Kidney glomerular epithelial cell (primary cell): ENCODE results near the gene RAB6C.
"Not testable (repeated sequence)": the region's sequence is repeated elsewhere in the genome, so short reads cannot be mapped to it uniquely, and the experiment has no call there.

Experiments used
- DNase-seq: peaks from one replicate; lab custom pipeline; 2025; lab: John Stamatoyannopoulos, UW

Gene RAB6C

DNA sequence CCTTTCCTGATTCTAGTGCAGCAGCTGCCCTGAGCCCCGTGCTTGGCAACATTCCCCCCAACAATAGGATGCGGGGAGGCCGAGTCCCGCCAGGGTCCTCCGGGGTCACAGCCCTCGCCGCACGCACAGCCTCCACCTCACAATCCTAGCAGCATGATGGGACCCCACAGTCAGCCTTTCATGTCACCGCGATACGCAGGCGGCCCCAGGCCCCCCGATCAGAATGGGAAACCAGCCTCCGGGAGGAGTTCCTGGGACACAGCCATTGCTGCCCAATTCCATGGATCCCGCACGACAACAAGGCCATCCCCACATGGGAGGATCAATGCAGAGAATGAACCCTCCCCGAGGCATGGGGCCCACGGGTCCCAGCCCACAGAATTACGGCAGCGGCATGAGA lies 13.7 kb downstream of the RAB6C start:
- DNase-seq = not testable (repeated sequence)

DNA sequence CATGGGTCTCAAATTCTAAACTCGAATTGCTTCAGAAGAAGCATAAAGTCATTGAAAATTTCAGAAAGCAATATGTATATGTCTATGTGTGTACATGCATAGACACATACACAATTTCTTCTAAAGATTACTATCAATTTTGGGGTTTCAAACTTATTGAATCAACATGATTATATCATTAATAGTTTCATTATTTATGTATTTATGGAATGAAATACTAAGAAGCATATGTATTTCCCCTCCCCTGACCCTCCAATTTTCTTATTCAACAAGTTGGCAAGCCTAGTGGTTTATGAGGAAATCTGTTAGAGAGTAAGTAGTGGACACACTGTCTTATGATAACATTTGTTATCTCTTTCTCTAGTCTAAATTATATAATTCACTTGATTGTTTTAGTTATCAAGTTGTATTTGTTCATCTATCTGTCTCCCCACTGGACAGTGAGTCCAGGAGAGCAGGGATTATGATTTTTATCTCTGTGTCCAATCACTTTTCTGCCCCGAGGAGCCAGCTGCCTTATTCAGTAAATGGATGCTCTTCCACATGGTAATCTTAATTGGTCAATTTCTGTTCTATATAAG lies 17.3 kb downstream of the RAB6C start:
- not testable (repeated sequence) for DNase-seq

DNA sequence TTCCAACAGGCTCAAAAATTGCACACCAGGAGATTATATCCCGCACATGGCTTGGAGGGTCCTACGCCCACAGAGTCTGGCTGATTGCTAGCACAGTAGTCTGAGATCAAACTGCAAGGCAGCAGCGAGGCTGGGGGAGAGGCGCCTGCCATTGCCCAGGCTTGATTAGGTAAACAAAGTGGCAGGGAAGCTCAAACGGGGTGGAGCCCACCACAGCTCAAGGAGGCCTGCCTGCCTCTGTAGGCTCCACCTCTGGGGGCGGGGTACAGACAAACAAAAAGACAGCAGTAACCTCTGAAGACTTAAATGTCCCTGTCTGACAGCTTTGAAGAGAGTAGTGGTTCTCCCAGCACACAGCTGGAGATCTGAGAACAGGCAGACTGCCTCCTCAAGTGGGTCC lies 19.3 kb downstream of the RAB6C start:
- DNase-seq = not testable (repeated sequence)

DNA sequence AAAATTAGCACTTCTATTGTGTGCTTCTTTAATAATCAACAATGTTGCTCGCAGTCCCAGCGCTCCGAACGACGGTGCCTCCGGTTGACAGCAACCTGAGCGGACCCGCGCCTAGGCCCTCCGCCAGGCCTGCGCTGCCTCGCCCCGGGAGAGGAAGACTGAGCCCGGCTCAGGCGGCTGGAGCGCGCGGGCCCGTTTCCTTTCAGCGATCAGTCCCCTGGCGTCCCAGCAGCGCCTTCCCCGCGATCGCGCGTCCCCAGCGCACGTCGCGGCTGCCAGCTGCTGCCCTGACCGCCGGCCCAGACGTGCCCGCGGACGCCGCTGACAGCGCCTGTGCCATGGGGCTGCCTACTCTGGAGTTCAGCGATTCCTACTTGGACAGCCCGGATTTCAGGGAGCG lies 26.4 kb downstream of the RAB6C start:
- not testable (repeated sequence) for DNase-seq

DNA sequence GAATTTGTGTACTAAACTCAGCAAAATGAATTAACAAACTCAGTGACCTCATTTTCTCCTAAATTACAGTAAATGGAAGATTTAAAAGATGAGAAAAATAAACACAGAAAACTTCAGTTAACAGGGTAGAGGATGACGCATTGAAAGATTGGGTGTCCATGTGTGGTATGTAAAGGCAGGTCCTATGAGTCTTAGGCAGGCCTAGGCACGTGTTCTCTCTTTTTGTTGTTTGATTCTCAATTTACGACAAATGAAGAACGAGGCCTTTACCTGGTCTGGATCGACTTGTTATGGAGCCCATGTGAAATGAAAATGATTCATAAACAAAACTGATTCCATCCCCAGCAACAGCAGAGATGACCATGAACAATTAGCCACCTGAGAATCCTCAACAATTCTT lies 37.2 kb downstream of the RAB6C start:
- not testable (repeated sequence) for DNase-seq

DNA sequence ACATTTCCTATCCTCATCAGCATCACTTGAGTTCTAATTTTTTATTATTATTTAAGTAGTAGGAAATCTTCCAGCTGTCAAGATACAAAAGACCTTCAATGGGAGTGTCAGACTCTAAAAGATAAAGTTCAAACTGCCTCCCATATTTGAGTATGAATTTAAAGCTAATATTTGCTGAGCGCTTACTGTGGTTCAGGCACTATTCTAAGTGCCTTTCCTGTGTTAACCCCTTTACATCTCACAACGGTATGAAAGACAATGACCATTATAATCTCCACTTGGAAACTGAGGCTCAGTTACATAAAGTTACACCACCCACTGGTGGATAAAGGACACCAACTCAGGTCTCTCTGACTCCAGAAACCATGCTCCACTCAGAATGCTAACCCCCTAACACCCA lies 39.9 kb downstream of the RAB6C start:
- DNase-seq = no peak

DNA sequence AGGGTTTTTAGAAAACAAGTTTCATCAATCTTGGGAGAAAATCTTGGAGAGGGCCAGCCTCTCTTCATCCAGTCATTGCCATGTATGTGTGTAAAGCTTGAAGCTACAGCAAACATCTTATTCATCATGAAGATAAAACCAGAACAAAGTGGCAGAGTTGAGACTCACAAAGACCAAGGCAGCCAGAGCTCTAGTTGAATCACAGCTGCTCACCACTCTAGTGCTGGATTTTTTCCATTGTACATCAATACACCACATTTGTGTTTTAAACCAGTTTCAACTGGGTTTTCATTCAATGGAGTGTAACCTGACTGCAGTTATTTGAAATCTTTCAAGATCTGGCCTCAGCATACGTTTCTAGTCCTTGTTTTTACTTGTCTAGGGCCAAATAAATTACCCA lies 40.6 kb downstream of the RAB6C start:
- DNase-seq = not testable (repeated sequence)

DNA sequence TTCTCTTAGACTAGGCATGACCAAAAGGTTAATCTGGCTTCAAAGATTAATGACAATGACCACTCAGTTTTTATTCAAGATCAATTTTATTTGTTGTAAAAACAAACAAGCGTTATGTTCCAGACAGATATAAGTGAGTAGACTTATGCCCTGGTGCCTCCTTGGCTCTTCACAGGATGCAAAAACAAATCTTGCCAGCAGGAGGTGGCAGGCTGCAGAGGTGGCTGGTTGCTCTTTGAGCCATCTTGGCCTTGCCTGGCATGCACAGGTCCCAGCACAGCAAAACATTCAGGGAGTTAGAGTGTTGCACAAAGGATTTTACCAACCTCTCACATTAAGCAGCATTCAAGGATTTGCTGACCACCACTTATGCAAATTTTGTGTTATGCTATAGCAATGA lies 46.5 kb downstream of the RAB6C start:
- not testable (repeated sequence) for DNase-seq
